ENCODE measurements around the gene CCDC137. TPM values are rescaled to one million over a fixed set of nuclear protein-coding genes. Genes with fewer than 3 reads are reported as not detected.
A peak's percentile ranks its signal among the peaks of the same experiment; 100 is the strongest.

CCDC137 gene
- total and polyA plus RNA-seq, 2 of the 13 experiments (the other 11 are each of a cell fraction or from before 2014, with no cell fraction given) = 14.6 to 39.1 TPM

DNA sequence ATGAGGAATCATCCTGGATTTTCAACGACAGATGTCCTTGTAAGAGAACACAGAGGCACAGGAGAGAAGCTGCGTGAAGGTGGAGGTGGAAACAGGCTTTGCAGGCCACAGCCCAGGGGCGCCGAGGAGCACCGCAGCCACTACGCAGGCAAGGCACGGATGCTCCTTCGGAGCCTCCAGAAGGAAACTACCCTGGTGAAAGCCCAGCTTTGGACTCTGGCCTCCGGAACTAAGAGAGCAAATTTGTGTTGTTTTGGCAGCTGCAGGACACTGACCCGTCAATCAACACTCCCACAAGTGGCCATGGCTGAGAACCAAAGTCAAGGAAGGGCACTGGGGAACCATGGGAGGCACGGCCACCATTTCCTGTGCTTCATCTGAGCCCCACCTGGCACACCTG is 13.6 kb downstream of the CCDC137 start (continued):
- TF ChIP-seq, protein P1, sequence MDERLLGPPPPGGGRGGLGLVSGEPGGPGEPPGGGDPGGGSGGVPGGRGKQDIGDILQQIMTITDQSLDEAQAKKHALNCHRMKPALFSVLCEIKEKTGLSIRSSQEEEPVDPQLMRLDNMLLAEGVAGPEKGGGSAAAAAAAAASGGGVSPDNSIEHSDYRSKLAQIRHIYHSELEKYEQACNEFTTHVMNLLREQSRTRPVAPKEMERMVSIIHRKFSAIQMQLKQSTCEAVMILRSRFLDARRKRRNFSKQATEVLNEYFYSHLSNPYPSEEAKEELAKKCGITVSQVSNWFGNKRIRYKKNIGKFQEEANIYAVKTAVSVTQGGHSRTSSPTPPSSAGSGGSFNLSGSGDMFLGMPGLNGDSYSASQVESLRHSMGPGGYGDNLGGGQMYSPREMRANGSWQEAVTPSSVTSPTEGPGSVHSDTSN (CRISPR knock-in tag; IDR thresholded peaks at IDR 0.05) = peak; percentile 80
- no peak for TF ChIP-seq ZNF124 (CRISPR knock-in tag; IDR thresholded peaks at IDR 0.05)
- no peak for TF ChIP-seq NR2C2 (CRISPR knock-in tag; IDR thresholded peaks at IDR 0.05; ENCODE audit: borderline replicate concordance)
- TF ChIP-seq MAFK (conservative IDR thresholded peaks at IDR 0.05 in 1 of 2, IDR thresholded peaks at IDR 0.05 in 1 of 2; ENCODE audit: low read length in 2 of 2) = no peak
- TF ChIP-seq, protein P2, sequence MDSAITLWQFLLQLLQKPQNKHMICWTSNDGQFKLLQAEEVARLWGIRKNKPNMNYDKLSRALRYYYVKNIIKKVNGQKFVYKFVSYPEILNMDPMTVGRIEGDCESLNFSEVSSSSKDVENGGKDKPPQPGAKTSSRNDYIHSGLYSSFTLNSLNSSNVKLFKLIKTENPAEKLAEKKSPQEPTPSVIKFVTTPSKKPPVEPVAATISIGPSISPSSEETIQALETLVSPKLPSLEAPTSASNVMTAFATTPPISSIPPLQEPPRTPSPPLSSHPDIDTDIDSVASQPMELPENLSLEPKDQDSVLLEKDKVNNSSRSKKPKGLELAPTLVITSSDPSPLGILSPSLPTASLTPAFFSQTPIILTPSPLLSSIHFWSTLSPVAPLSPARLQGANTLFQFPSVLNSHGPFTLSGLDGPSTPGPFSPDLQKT (CRISPR knock-in tag; IDR thresholded peaks at IDR 0.05; ENCODE audit: borderline replicate concordance) = no peak
- TF ChIP-seq, protein P3, sequence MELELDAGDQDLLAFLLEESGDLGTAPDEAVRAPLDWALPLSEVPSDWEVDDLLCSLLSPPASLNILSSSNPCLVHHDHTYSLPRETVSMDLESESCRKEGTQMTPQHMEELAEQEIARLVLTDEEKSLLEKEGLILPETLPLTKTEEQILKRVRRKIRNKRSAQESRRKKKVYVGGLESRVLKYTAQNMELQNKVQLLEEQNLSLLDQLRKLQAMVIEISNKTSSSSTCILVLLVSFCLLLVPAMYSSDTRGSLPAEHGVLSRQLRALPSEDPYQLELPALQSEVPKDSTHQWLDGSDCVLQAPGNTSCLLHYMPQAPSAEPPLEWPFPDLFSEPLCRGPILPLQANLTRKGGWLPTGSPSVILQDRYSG (CRISPR knock-in tag; IDR thresholded peaks at IDR 0.05) = no peak
- no peak for TF ChIP-seq RCOR2 (CRISPR knock-in tag; IDR thresholded peaks at IDR 0.05)
- TF ChIP-seq ZNF749 (CRISPR knock-in tag; IDR thresholded peaks at IDR 0.05; ENCODE audit: borderline replicate concordance) = no peak
- TF ChIP-seq, protein P4, sequence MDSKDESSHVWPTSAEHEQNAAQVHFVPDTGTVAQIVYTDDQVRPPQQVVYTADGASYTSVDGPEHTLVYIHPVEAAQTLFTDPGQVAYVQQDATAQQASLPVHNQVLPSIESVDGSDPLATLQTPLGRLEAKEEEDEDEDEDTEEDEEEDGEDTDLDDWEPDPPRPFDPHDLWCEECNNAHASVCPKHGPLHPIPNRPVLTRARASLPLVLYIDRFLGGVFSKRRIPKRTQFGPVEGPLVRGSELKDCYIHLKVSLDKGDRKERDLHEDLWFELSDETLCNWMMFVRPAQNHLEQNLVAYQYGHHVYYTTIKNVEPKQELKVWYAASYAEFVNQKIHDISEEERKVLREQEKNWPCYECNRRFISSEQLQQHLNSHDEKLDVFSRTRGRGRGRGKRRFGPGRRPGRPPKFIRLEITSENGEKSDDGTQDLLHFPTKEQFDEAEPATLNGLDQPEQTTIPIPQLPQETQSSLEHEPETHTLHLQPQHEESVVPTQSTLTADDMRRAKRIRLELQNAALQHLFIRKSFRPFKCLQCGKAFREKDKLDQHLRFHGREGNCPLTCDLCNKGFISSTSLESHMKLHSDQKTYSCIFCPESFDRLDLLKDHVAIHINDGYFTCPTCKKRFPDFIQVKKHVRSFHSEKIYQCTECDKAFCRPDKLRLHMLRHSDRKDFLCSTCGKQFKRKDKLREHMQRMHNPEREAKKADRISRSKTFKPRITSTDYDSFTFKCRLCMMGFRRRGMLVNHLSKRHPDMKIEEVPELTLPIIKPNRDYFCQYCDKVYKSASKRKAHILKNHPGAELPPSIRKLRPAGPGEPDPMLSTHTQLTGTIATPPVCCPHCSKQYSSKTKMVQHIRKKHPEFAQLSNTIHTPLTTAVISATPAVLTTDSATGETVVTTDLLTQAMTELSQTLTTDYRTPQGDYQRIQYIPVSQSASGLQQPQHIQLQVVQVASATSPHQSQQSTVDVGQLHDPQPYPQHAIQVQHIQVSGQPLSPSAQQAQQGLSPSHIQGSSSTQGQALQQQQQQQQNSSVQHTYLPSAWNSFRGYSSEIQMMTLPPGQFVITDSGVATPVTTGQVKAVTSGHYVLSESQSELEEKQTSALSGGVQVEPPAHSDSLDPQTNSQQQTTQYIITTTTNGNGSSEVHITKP (CRISPR knock-in tag; IDR thresholded peaks at IDR 0.05; ENCODE audit: low read depth) = no peak
- TF ChIP-seq, protein P5, sequence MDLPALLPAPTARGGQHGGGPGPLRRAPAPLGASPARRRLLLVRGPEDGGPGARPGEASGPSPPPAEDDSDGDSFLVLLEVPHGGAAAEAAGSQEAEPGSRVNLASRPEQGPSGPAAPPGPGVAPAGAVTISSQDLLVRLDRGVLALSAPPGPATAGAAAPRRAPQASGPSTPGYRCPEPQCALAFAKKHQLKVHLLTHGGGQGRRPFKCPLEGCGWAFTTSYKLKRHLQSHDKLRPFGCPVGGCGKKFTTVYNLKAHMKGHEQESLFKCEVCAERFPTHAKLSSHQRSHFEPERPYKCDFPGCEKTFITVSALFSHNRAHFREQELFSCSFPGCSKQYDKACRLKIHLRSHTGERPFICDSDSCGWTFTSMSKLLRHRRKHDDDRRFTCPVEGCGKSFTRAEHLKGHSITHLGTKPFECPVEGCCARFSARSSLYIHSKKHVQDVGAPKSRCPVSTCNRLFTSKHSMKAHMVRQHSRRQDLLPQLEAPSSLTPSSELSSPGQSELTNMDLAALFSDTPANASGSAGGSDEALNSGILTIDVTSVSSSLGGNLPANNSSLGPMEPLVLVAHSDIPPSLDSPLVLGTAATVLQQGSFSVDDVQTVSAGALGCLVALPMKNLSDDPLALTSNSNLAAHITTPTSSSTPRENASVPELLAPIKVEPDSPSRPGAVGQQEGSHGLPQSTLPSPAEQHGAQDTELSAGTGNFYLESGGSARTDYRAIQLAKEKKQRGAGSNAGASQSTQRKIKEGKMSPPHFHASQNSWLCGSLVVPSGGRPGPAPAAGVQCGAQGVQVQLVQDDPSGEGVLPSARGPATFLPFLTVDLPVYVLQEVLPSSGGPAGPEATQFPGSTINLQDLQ (CRISPR knock-in tag; IDR thresholded peaks at IDR 0.05) = no peak
- 0 out of 2 replicates have a peak, but pooled peaks have one; percentile 19 for TF ChIP-seq HDAC2 (CRISPR knock-in tag; IDR thresholded peaks at IDR 0.05)
- TF ChIP-seq MIER2 (CRISPR knock-in tag; IDR thresholded peaks at IDR 0.05) = no peak
- no peak for TF ChIP-seq WIZ (CRISPR knock-in tag; IDR thresholded peaks at IDR 0.05)
- TF ChIP-seq THAP11 (CRISPR knock-in tag; IDR thresholded peaks at IDR 0.05) = no peak
- TF ChIP-seq RAD21 (CRISPR knock-in tag; IDR thresholded peaks at IDR 0.05) = no peak
- no peak for TF ChIP-seq ARNTL (CRISPR knock-in tag; IDR thresholded peaks at IDR 0.05)
- no peak for TF ChIP-seq AGO1 (IDR thresholded peaks at IDR 0.05; ENCODE audit: low read depth, low read length, poor library complexity, severe bottlenecking)
- TF ChIP-seq ETV5 (CRISPR knock-in tag; IDR thresholded peaks at IDR 0.05; ENCODE audit: borderline replicate concordance) = peak; percentile 77; the same call in 1 of the 2 replicates
- TF ChIP-seq ZNF660 (CRISPR knock-in tag; IDR thresholded peaks at IDR 0.05; ENCODE audit: borderline replicate concordance, low read depth) = no peak
- no peak for TF ChIP-seq MTA3 (CRISPR knock-in tag; IDR thresholded peaks at IDR 0.05)
- no peak for TF ChIP-seq RFXANK (CRISPR knock-in tag; IDR thresholded peaks at IDR 0.05)
- no peak for TF ChIP-seq ZKSCAN8 (CRISPR knock-in tag; IDR thresholded peaks at IDR 0.05; ENCODE audit: borderline replicate concordance)
- no peak for TF ChIP-seq ZNF317 (CRISPR knock-in tag; IDR thresholded peaks at IDR 0.05)
